Measurements from ENCODE around the gene CEP57. TPM values are rescaled to one million over a fixed set of nuclear protein-coding genes. Genes with fewer than 3 reads are reported as not detected.

Gene CEP57
- total RNA-seq = 10 to 100 TPM; 40.6 to 46.7 TPM

GRCh38 chr11:95790123-95790932, at the start of gene CEP57:
Gene CEP57 (plus strand): TSS chr11:95790498. CDS start chr11:95790699, 201 bp downstream.
- Histone ChIP-seq H3K9me3 (no peaks in the 10 kb centered on the region), H3K27me3 (replicated peaks; ENCODE audit: insufficient read depth) (no peaks in the 10 kb centered on the region), H3K4me3 (peak within 1 kb of the TSS; percentile 90 to 95), H3K36me3 (peaks cover 0 to 2% of the 10 kb centered on the region in 2 donors), H3K27ac (peak within 1 kb of the TSS; percentile 99), H3K4me1 (replicated peaks) (no peaks in the 10 kb centered on the region)
- 0% methylated on average over 46 of the region's 55 CpGs for WGBS
- intact Hi-C loops (cut with DNase I) = no loop called here
- TF ChIP-seq, protein P1, sequence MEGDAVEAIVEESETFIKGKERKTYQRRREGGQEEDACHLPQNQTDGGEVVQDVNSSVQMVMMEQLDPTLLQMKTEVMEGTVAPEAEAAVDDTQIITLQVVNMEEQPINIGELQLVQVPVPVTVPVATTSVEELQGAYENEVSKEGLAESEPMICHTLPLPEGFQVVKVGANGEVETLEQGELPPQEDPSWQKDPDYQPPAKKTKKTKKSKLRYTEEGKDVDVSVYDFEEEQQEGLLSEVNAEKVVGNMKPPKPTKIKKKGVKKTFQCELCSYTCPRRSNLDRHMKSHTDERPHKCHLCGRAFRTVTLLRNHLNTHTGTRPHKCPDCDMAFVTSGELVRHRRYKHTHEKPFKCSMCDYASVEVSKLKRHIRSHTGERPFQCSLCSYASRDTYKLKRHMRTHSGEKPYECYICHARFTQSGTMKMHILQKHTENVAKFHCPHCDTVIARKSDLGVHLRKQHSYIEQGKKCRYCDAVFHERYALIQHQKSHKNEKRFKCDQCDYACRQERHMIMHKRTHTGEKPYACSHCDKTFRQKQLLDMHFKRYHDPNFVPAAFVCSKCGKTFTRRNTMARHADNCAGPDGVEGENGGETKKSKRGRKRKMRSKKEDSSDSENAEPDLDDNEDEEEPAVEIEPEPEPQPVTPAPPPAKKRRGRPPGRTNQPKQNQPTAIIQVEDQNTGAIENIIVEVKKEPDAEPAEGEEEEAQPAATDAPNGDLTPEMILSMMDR (IDR thresholded peaks at IDR 0.05) = no peak
- peak; percentile 92 for TF ChIP-seq POLR2AphosphoS5 (IDR thresholded peaks at IDR 0.05)
- peak; percentile 82 for TF ChIP-seq POLR2A (IDR thresholded peaks at IDR 0.05)
- peak; percentile 97 for DNase-seq (ENCODE audit: low spot score)

DNA sequence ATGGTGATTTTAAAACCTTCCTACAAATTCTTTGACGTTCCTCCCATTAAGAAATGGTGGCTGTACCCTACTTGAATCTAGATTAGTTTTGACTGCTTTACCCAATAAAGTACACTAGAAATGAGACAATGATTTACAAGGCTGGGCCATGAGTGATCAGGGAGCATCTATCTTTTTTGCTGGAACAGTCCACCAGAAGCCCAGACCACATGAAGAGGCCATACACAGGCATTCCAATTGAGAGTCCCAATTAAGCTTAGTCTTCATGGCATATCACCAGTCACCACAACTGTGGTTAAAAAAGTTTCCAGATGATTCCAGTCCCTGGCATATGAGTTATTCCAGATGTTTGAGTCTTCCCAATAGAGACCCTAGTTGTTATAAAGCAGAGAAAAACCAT, 40.2 kb upstream of the CEP57 start:
- Histone ChIP-seq H3K4me3 (no peak overlapping the region), H3K4me1 (replicated peaks) (no peaks in the 10 kb centered on the region), H3K9me3 (no peaks in the 10 kb centered on the region), H3K27ac (no peak overlapping the region), H3K36me3 (no peaks in the 10 kb centered on the region), H3K27me3 (replicated peaks; ENCODE audit: insufficient read depth) (no peaks in the 10 kb centered on the region)
- TF ChIP-seq POLR2AphosphoS5 (IDR thresholded peaks at IDR 0.05) (no peak), POLR2A (IDR thresholded peaks at IDR 0.05) (no peak)
- TF ChIP-seq, protein P1 (IDR thresholded peaks at IDR 0.05) = no peak
- intact Hi-C loops (cut with DNase I) = no loop called here
- no peak for DNase-seq (ENCODE audit: low spot score)
- WGBS = 56% methylated on average over 1 of the region's 1 CpG

GRCh38 chr11:95751515-95751914, 38.8 kb upstream of the CEP57 start:
- intact Hi-C loops (cut with DNase I) = no loop called here
- Histone ChIP-seq H3K9me3 (no peaks in the 10 kb centered on the region), H3K4me1 (replicated peaks) (no peaks in the 10 kb centered on the region), H3K27me3 (replicated peaks; ENCODE audit: insufficient read depth) (no peaks in the 10 kb centered on the region), H3K36me3 (no peaks in the 10 kb centered on the region), H3K4me3 (no peak overlapping the region), H3K27ac (no peak overlapping the region)
- TF ChIP-seq, protein P1 (IDR thresholded peaks at IDR 0.05) = no peak
- TF ChIP-seq POLR2AphosphoS5 (IDR thresholded peaks at IDR 0.05) (no peak), POLR2A (IDR thresholded peaks at IDR 0.05) (no peak)
- 83% methylated on average over 1 of the region's 1 CpG for WGBS
- no peak for DNase-seq (ENCODE audit: low spot score)

- no peaks in the 10 kb centered on the region for H3K36me3 ChIP-seq
- H3K4me3 ChIP-seq = no peak overlapping the region
- TF ChIP-seq POLR2AphosphoS5 (IDR thresholded peaks at IDR 0.05) (no peak), POLR2A (IDR thresholded peaks at IDR 0.05) (no peak)
- TF ChIP-seq, protein P1 (IDR thresholded peaks at IDR 0.05) = no peak
- DNase-seq (ENCODE audit: low spot score) = no peak
- no peak overlapping the region for H3K27ac ChIP-seq
- 84% methylated on average over 1 of the region's 1 CpG for WGBS
- no peaks in the 10 kb centered on the region for H3K4me1 ChIP-seq (replicated peaks)
- no peaks in the 10 kb centered on the region for H3K27me3 ChIP-seq (replicated peaks; ENCODE audit: insufficient read depth)
- no peaks in the 10 kb centered on the region for H3K9me3 ChIP-seq
- intact Hi-C loops (cut with DNase I) = loop anchor here (10.0 kb wide), 3 partner anchors 526 to 786 kb away; partner anchors contain the start of genes CWC15, KDM4D and SESN3
Measured at GRCh38 chr11:95760941-95761340, 29.4 kb upstream of the CEP57 start.

- no peaks in the 10 kb centered on the region for H3K27me3 ChIP-seq (replicated peaks; ENCODE audit: insufficient read depth)
- H3K9me3 ChIP-seq = no peaks in the 10 kb centered on the region
- no peak overlapping the region for H3K4me3 ChIP-seq
- no peaks in the 10 kb centered on the region for H3K36me3 ChIP-seq
- WGBS = 95% methylated on average over 3 of the region's 3 CpGs
- no peak overlapping the region for H3K27ac ChIP-seq
- H3K4me1 ChIP-seq (replicated peaks) = no peaks in the 10 kb centered on the region
- intact Hi-C loops (cut with DNase I) = loop anchor here (10.0 kb wide), 3 partner anchors 528 to 788 kb away; partner anchors contain the start of genes CWC15, KDM4D and SESN3
- DNase-seq (ENCODE audit: low spot score) = no peak
- TF ChIP-seq POLR2AphosphoS5 (IDR thresholded peaks at IDR 0.05) (no peak), POLR2A (IDR thresholded peaks at IDR 0.05) (no peak)
- TF ChIP-seq, protein P1 (IDR thresholded peaks at IDR 0.05) = no peak
Measured at GRCh38 chr11:95762534-95762933, 27.8 kb upstream of the CEP57 start.
